Activated T-cell treated with anti-CD3 and anti-CD28 coated beads for 24 hours (primary cell): Measurements from ENCODE around the gene CALML4.
"Not testable (repeated sequence)": the region's sequence is repeated elsewhere in the genome, so short reads cannot be mapped to it uniquely, and the experiment has no call there.

Experiments used
- DNase-seq: peaks from one replicate; pipeline ENCODE4 v3.0.0-alpha.2; 2020; ENCODE audit warnings: low read depth

CALML4 gene

GRCh38 chr15:68190048-68190447, 15.1 kb downstream of the CALML4 start:
- no peak for DNase-seq

- no peak for DNase-seq
These were observed 16.5 kb downstream of the CALML4 start for GRCh38 chr15:68188647-68189046.

DNA sequence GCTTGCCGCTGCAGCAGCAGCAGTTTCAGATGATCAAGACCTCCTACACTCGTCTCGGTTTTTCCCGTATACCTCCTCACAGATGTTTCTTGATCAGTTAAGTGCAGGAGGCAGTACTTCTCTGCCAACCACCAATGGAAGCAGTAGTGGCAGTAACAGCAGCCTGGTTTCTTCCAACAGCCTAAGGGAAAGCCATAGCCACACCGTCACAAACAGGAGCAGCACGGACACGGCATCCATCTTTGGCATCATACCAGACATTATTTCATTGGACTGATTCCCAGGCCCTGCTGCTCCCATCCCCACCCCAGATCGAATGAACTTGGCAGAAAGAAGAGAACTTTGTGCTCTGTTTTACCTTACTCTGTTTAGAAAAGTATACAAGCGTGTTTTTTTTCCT, 17.6 kb downstream of the CALML4 start:
- no peak for DNase-seq

DNA sequence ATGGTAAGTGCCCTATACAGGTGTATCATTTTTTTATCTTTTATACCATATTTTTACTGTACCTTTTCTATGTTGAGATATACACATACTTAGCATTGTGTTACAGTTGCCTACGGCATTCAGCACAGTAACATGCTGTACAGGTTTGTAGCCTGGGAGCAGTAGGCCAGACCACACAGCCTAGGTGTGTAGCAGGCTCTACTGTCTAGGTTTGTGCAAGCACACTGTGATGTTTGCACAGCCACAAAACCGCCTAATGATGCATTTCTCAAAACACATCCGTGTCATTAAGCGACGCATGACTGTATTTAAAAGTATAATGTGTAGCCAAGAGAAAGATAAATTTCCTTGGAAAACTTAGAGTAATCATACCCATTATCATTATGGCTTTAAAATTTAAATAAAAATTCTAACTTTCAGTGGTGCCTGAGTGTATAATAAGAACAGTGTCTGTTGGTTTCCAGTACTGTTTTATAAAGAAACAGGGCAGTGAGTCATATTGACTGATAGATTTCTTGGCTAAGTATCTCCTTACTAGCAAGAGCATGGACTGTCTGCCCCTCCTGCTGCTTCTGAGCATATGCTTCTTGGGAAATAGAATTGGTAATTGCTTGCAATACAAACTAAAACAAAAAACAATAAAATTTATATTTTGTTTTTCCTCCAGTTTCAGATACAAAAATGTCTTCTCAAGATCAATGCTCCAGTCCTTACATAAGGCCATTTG, 18.3 kb downstream of the CALML4 start:
- DNase-seq, result no peak

- DNase-seq, result no peak
These were observed 20.3 kb downstream of the CALML4 start for GRCh38 chr15:68184616-68185480.

DNA sequence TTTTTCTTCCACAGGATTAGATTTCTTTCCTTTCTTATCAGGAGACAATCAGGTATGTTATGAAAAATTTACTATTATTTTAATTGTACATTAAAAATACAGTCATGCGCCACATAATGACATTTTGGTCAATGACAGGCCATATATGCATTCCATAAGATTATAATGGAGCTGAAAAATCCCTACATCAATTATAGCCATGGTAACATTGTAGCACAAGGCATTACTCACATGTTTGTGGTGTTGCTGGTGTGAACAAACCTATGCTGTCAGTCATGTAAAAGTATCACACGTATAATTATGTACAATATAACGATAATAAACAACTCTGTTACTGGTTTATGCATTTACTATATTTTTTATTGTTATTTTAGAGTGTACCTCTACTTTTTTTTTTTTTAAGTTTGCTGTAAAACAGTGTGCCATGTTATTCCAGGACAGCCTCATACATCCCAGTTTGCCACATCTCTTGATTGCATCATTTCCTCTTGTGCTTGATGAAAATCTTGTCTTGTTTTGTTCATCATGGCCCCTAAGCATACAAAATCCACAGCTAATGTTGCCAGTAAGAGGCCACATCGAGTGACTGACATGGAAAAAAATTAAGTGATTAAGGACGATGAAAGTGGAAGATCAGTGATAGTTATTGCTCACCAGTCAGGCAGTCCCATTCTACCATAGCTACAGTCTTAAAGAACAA, 21.4 kb downstream of the CALML4 start:
- no peak for DNase-seq

DNA sequence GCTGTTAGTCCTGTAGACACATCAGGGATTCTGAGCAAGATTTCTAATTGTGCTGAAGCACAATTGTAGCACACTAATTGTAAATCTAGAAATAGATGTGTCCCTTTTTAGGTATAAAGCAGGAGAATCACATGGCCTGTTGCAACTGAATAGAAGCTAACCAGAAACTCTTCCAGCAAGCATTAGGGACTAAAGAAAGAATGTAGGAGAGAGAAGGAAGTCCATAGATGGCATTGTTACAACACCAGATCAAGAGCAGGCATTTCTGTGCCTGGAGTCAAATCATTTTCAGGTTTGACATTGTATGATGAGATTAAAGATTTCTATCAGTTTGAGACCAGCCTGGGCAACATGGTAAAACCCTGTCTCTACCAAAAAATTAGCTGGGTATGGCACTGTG, 27.4 kb downstream of the CALML4 start:
- DNase-seq, result no peak

- no peak for DNase-seq
These were observed 28.5 kb downstream of the CALML4 start for GRCh38 chr15:68176601-68177000.

- no peak for DNase-seq
These were observed 29.6 kb downstream of the CALML4 start for GRCh38 chr15:68175526-68175925.

DNA sequence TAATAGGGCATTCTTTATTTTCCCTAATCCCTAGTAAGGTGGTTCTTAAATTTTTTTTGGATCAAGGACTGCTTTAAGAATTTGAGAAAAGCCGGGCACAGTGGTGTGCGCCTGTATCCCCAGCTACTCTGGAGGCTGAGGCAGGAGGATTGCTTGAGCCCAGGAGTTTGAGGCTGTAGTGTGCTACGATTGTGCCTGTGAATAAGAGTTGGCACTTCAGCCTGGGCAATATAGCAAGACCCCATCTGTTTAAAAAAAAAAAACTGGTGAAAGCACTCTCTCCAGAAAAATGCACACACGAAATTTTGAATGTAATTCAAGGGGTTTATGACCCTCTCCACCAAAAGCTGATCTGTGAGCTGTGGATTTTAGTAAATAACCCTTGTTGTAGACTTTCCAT, 32.0 kb downstream of the CALML4 start:
- no peak for DNase-seq

DNA sequence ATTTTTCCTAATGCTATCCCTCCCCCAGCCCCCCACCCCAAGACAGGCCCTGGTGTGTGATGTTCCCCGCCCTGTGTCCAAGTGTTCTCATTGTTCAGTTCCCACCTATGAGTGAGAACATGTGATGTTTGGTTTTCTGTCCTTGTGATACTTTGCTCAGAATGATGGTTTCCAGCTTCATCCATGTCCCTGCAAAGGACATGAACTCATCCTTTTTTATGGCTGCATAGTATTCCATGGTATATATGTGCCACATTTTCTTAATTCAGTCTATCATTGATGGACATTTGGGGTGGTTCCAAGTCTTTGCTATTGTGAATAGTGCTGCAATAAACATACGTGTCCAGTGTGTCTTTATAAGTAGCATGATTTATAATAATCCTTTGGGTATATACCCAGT, 33.1 kb downstream of the CALML4 start:
- not testable (repeated sequence) for DNase-seq

- DNase-seq, result no peak
These were observed 38.3 kb downstream of the CALML4 start for GRCh38 chr15:68166847-68167246.

- DNase-seq, result no peak
These were observed 41.9 kb downstream of the CALML4 start for GRCh38 chr15:68163191-68163590.

DNA sequence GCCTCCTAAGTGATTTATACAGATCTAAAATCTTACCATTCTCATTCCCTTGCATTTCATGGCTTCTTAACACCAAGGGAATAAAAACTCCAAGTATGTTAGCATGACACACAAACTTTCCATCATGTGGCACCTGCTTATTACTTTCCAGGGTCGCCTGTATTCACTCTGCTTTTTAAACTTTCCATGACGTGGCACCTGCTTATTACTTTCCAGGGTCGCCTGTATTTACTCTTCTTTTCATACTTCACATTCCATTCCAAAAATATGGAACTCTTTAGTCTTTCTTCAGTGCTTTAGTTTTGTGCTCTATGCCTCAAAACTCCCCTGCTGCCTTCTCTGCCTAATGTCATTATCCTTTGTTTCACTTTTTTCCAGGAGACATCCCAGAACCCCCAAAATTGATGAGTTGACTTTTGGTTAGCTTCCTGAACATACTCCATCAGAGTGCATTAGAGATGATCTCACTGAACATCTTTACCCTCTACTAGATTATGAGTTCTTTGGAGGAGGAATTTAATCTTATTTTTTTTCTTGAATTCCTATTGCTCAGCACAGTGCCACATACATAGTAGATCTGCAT, 47.0 kb downstream of the CALML4 start:
- DNase-seq, result no peak

GRCh38 chr15:68157074-68157473, 48.1 kb downstream of the CALML4 start:
- DNase-seq, result no peak

- peak; percentile 7 for DNase-seq
These were observed 50.1 kb downstream of the CALML4 start for GRCh38 chr15:68154923-68155559.

DNA sequence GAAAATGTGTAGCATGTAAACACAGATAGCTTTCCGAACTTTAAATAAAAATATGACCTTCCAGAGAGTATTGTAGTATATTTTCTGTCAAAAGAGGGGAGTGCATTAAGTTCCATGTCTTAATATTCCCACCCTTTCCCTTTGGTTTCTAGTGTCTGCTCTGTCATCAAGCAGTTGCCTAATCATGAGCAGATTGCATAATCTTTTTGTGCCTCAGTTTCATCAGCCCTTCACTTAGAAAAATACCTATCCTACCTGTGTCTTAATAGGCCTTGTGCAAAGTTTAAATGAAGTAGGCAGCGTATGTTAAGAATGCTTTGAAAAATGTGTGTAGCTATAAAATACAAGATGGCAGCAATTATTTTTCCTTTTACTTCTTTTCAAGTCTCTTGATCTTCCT, 52.8 kb downstream of the CALML4 start:
- no peak for DNase-seq

- DNase-seq, result no peak
These were observed 53.9 kb downstream of the CALML4 start for GRCh38 chr15:68151277-68151676.

DNA sequence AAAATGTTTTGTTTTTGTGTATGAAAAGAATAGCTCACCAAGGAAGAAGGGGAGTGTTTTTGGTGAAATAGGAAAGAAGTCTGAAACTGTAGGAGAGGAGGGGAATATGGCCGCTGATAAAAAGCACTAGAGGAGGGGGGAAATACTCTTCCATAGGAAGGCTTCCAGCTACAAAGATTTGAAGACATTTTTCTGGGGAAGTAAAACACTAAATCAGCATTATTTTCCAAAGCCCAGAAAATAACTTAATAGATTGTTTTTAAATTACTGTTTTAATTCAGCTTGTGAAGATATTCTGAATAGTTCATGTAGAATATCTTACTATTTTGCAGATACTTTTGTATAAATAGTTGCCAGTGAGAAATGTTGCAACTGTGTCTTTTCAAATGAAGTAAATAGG, 54.9 kb downstream of the CALML4 start:
- DNase-seq, result no peak

DNA sequence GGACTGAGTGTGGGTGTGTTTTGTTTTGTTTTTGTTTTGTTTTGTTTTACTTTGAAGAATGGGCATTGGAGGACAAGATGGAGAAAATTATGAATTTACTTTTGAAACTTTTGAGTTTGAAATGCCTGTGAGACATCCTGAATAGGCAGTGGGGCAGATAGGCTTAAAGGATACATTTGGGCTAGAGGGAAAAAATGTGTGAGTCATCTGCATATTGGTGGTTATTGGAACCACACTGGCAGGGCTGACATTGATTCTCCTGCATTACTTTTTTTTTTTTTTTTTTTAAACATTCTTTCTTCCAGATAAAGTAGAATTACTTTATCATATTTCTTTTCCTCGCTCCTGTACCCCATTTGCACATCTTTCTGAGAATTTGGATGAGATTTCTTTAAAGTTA, 56.1 kb downstream of the CALML4 start:
- DNase-seq, result no peak

DNA sequence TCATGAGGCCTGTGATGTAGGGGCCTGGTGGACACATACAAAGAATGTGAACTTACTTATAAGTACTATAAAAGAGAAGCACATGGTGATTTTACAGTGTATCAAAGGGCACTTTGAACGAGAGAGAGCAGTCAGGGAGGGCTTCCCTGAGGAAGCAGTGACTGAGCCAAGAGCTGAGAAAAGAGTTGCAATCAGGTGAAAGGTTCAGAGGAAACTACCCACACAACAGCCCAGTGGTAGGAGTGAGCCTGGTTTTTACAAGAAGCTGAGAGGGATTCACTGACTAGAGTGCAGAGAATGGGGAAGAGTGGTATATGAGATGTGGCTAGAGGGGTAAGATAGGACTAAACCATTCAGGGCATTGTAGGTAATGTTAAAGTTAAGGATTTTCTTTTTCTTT, 57.1 kb downstream of the CALML4 start:
- DNase-seq, result no peak

GRCh38 chr15:68145706-68146105, 59.4 kb downstream of the CALML4 start:
- no peak for DNase-seq
